H9 (cell line): Measurements from ENCODE around the gene WDR17. TPM values are rescaled to one million over a fixed set of nuclear protein-coding genes. Genes with fewer than 3 reads are reported as not detected.

Experiments
- DNase-seq: peaks from one replicate; pipeline ENCODE4 v3.0.0-alpha.2; 2017
- H2AFZ ChIP-seq: one replicate; pipeline ENCODE4 v1.6.1; 2013; ENCODE audit warnings: mild to moderate bottlenecking, low read length, control low read depth, moderate library complexity
- H2AK5ac ChIP-seq: 2 replicates; pipeline ENCODE4 v1.6.1; 2013; ENCODE audit warnings: low read length, control low read depth, mixed read lengths; ENCODE audit not compliant: insufficient read length
- H2BK120ac ChIP-seq: one replicate; pipeline ENCODE4 v1.6.1; 2013; ENCODE audit warnings: low read depth, mild to moderate bottlenecking, low read length, control low read depth, inconsistent platforms; ENCODE audit not compliant: poor library complexity, severe bottlenecking
- H2BK12ac ChIP-seq: 2 replicates; pipeline ENCODE4 v1.6.1; 2013; ENCODE audit warnings: low read length, control low read depth, mixed read lengths, low read depth; ENCODE audit not compliant: insufficient read length
- H2BK15ac ChIP-seq: 2 replicates; pipeline ENCODE4 v1.6.1; 2013; ENCODE audit warnings: low read depth, low read length, control low read depth
- H2BK20ac ChIP-seq: one replicate; pipeline ENCODE4 v1.6.1; 2013; ENCODE audit warnings: low read depth, mild to moderate bottlenecking, low read length, control low read depth, inconsistent platforms; ENCODE audit not compliant: poor library complexity, severe bottlenecking
- H2BK5ac ChIP-seq: 2 replicates; pipeline ENCODE4 v1.6.1; 2013; ENCODE audit warnings: low read length, control low read depth, mixed read lengths; ENCODE audit not compliant: insufficient read length
- H3K14ac ChIP-seq: 2 replicates; pipeline ENCODE4 v1.6.1; 2013; ENCODE audit warnings: low read length, control low read depth; ENCODE audit not compliant: insufficient read depth
- H3K18ac ChIP-seq: 2 replicates; pipeline ENCODE4 v1.6.1; 2013; ENCODE audit warnings: low read depth, mild to moderate bottlenecking, mixed read lengths, low read length, control low read depth; ENCODE audit not compliant: insufficient read length
- H3K23ac ChIP-seq: 2 replicates; pipeline ENCODE4 v1.6.1; 2013; ENCODE audit warnings: low read length, control low read depth, mixed read lengths, low read depth; ENCODE audit not compliant: insufficient read length
- H3K23me2 ChIP-seq: 2 replicates; pipeline ENCODE4 v1.6.1; 2013; ENCODE audit warnings: low read depth, mild to moderate bottlenecking, mixed read lengths, low read length, control low read depth; ENCODE audit not compliant: insufficient read length, poor library complexity, severe bottlenecking
- H3K27ac ChIP-seq: 2 replicates; pipeline ENCODE4 v1.5.1; 2013; ENCODE audit warnings: low read length, control low read depth, mixed read lengths, low read depth; ENCODE audit not compliant: insufficient read length
- H3K27me3 ChIP-seq: 2 replicates; pipeline ENCODE4 v1.6.1; 2013; ENCODE audit warnings: low read length, control low read depth, inconsistent platforms; ENCODE audit not compliant: insufficient read depth
- H3K4ac ChIP-seq: 2 replicates; pipeline ENCODE4 v1.6.1; 2013; ENCODE audit warnings: low read depth, mild to moderate bottlenecking, control low read depth, inconsistent platforms, low read length, moderate library complexity
- H3K4me1 ChIP-seq: 2 replicates; pipeline ENCODE4 v1.6.1; 2013; ENCODE audit warnings: low read length, control low read depth, inconsistent platforms; ENCODE audit not compliant: insufficient read depth
- H3K4me2 ChIP-seq: 2 replicates; pipeline ENCODE4 v1.6.1; 2013; ENCODE audit warnings: low read length, control low read depth, mixed read lengths; ENCODE audit not compliant: insufficient read length, insufficient read depth
- H3K56ac ChIP-seq: 2 replicates; pipeline ENCODE4 v1.6.1; 2013; ENCODE audit warnings: low read depth, mild to moderate bottlenecking, mixed read lengths, low read length, control low read depth; ENCODE audit not compliant: insufficient read length
- H3K79me1 ChIP-seq: 2 replicates; pipeline ENCODE4 v1.6.1; 2013; ENCODE audit warnings: low read depth, mild to moderate bottlenecking, moderate library complexity, low read length, control low read depth, inconsistent platforms; ENCODE audit not compliant: insufficient read depth, poor library complexity, severe bottlenecking
- H3K79me2 ChIP-seq: 2 replicates; pipeline ENCODE4 v1.6.1; 2013; ENCODE audit warnings: low read length, control low read depth, inconsistent platforms; ENCODE audit not compliant: insufficient read depth
- H3K9ac ChIP-seq: 2 replicates; pipeline ENCODE4 v1.6.1; 2013; ENCODE audit warnings: low read length, control low read depth, mixed read lengths; ENCODE audit not compliant: insufficient read length; ENCODE audit errors: extremely low read depth
- H3K9me3 ChIP-seq: one replicate; pipeline ENCODE4 v1.6.1; 2013; ENCODE audit warnings: low read depth, low read length, inconsistent platforms; ENCODE audit not compliant: control insufficient read depth
- H3T11ph ChIP-seq: one replicate; pipeline ENCODE4 v1.6.1; 2013; ENCODE audit warnings: mild to moderate bottlenecking, low read length, control low read depth, inconsistent platforms
- H4K20me1 ChIP-seq: one replicate; pipeline ENCODE4 v1.6.1; 2013; ENCODE audit not compliant: control insufficient read depth, insufficient read length, insufficient read depth
- H4K5ac ChIP-seq: 2 replicates; pipeline ENCODE4 v1.6.1; 2013; ENCODE audit warnings: low read depth, mild to moderate bottlenecking, mixed read lengths, low read length, control low read depth; ENCODE audit not compliant: insufficient read length
- H4K8ac ChIP-seq: replicated peaks from 2 replicates; pipeline ENCODE4 v1.6.1; 2013; ENCODE audit warnings: low read length, control low read depth, mixed read lengths, low read depth; ENCODE audit not compliant: insufficient read length
- H4K91ac ChIP-seq: 2 replicates; pipeline ENCODE4 v1.6.1; 2013; ENCODE audit warnings: low read depth, mild to moderate bottlenecking, moderate library complexity, mixed read lengths, low read length, control low read depth; ENCODE audit not compliant: insufficient read length
- H3K27ac Mint-ChIP-seq, 3 experiments: 2 replicates in 2 of 3; 3 replicates in 1 of 3; pipeline ENCODE4 v1.8.0; 2020 to 2021; ENCODE audit warnings: mixed read lengths in 3 of 3, mild to moderate bottlenecking in 1 of 3, moderate library complexity in 1 of 3
- H3K27me3 Mint-ChIP-seq: 2 replicates; pipeline ENCODE4 v1.8.0; 2021; ENCODE audit warnings: low read depth, mild to moderate bottlenecking, moderate library complexity, mixed read lengths
- H3K36me3 Mint-ChIP-seq, 3 experiments: 2 replicates in 2 of 3; 3 replicates in 1 of 3; pipeline ENCODE4 v1.8.0; 2020 to 2021; ENCODE audit warnings: low read depth in 3 of 3, mixed read lengths in 3 of 3; ENCODE audit not compliant: insufficient read depth in 1 of 3
- H3K4me1 Mint-ChIP-seq, 2 experiments: 2 replicates each; pipeline ENCODE4 v1.8.0; 2020; ENCODE audit warnings: mixed read lengths in 2 of 2
- H3K4me3 Mint-ChIP-seq, 2 experiments: 2 replicates in 1 of 2; 3 replicates in 1 of 2; pipeline ENCODE4 v1.8.0; 2020 to 2021; ENCODE audit warnings: mild to moderate bottlenecking in 2 of 2, mixed read lengths in 2 of 2, moderate library complexity in 1 of 2
- H3K9me3 Mint-ChIP-seq, 2 experiments: 2 replicates in 1 of 2; 3 replicates in 1 of 2; pipeline ENCODE4 v1.8.0; 2020; ENCODE audit warnings: mild to moderate bottlenecking in 2 of 2, mixed read lengths in 2 of 2, moderate library complexity in 1 of 2
- CTCF ChIP-seq: fragments of 200-600 bp; sonication (generic); conservative IDR thresholded peaks from 3 replicates; pipeline ENCODE4 v1.8.0; 2021; ENCODE audit warnings: antibody characterized with exemption, mild to moderate bottlenecking
- WGBS: extraction: QIAGEN DNeasy Blood & Tissue Kit; methylation state at CpG from one replicate; pipeline ENCODE4 v1.1.7; 2013; ENCODE audit warnings: missing lambda C conversion rate, low lambda C conversion rate, mixed read lengths; ENCODE audit not compliant: insufficient read length; ENCODE audit errors: extremely low coverage; 5-methylcytosine and 5-hydroxymethylcytosine counted together
- total RNA-seq: library from RNA; stranded (reverse); gene quantifications from 2 replicates; pipeline ENCODE4 v1.2.1, GENCODE V29; 2021

Gene WDR17
- total RNA-seq, 1 experiment from 2014 or later = 2.6 TPM

- Histone ChIP-seq H3K79me1 (no peaks in the 10 kb centered on the region), H3T11ph (no peak overlapping the region), H3K23me2 (no peaks in the 10 kb centered on the region), H3K4me1 (no peaks in the 10 kb centered on the region), H3K23ac (no peak overlapping the region), H3K27ac (no peak overlapping the region), H3K4me2 (no peak overlapping the region), H3K14ac (no peak overlapping the region), H3K79me2 (no peaks in the 10 kb centered on the region), H4K91ac (no peak overlapping the region), H3K56ac (no peak overlapping the region), H4K8ac (no peak overlapping the region), H2BK5ac (no peak overlapping the region), H3K4ac (no peak overlapping the region), H2BK12ac (no peak overlapping the region), H3K18ac (no peak overlapping the region), H3K9ac (no peak overlapping the region), H4K5ac (no peak overlapping the region), H2AFZ (no peak overlapping the region), H3K9me3 (no peaks in the 10 kb centered on the region), H3K27me3 (no peaks in the 10 kb centered on the region), H2BK15ac (no peak overlapping the region), H2BK20ac (no peak overlapping the region), H2BK120ac (no peak overlapping the region), H2AK5ac (no peak overlapping the region), H4K20me1 (no peaks in the 10 kb centered on the region)
- TF ChIP-seq CTCF = no peak
- WGBS = no CpG with 5 or more reads among the region's 5 CpGs
- Mint-ChIP-seq H3K36me3 (no peaks in the 10 kb centered on the region; a peak in 1 of 7 replicates), H3K27ac (no peak overlapping the region), H3K4me3 (no peak overlapping the region), H3K9me3 (peaks cover 2 to 6% of the 10 kb centered on the region in 2 experiments; a peak in 3 of 5 replicates), H3K27me3 (no peaks in the 10 kb centered on the region), H3K4me1 (no peaks in the 10 kb centered on the region)
- DNase-seq = no peak
These were observed 26.9 kb upstream of the WDR17 start for GRCh38 chr4:176038789-176039188.
